ENCODE measurements around the gene VEGFD. TPM values are rescaled to one million over a fixed set of nuclear protein-coding genes. Genes with fewer than 3 reads are reported as not detected.

Gene VEGFD
- total and polyA plus RNA-seq, 7 donors: 1.2 to 8.4 (median 6.9) TPM

- TF ChIP-seq, protein P1, sequence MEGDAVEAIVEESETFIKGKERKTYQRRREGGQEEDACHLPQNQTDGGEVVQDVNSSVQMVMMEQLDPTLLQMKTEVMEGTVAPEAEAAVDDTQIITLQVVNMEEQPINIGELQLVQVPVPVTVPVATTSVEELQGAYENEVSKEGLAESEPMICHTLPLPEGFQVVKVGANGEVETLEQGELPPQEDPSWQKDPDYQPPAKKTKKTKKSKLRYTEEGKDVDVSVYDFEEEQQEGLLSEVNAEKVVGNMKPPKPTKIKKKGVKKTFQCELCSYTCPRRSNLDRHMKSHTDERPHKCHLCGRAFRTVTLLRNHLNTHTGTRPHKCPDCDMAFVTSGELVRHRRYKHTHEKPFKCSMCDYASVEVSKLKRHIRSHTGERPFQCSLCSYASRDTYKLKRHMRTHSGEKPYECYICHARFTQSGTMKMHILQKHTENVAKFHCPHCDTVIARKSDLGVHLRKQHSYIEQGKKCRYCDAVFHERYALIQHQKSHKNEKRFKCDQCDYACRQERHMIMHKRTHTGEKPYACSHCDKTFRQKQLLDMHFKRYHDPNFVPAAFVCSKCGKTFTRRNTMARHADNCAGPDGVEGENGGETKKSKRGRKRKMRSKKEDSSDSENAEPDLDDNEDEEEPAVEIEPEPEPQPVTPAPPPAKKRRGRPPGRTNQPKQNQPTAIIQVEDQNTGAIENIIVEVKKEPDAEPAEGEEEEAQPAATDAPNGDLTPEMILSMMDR (IDR thresholded peaks at IDR 0.05): no peak
- no peak for DNase-seq
- Histone ChIP-seq H3K36me3 (ENCODE audit: insufficient read depth in 1 of 2, low read depth in 1 of 2) (no peaks in the 10 kb centered on the region), H3K4me3 (no peak overlapping the region), H3K27ac (no peak overlapping the region), H3K9me3 (peaks cover 6% of the 10 kb centered on the region), H3K4me1 (no peaks in the 10 kb centered on the region), H3K27me3 (ENCODE audit: insufficient read depth in 3 of 3, low read length in 2 of 3) (peaks cover 0 to 3% (median 0%) of the 10 kb centered on the region in 3 donors)
- WGBS, 3 donors: 63 to 94% (median 89%) methylated on average over 1 of the region's 1 CpG
- ATAC-seq: no peak
- intact Hi-C loops (cut with DNase I): no loop called here
Measured at GRCh38 chrX:15376956-15377355, 7.3 kb downstream of the VEGFD start.

- peaks cover 0 to 5% (median 0%) of the 10 kb centered on the region in 3 donors for H3K27me3 ChIP-seq (ENCODE audit: insufficient read depth in 3 of 3, low read length in 2 of 3)
- DNase-seq (no peak), ATAC-seq (no peak)
- 66 to 81% (median 78%) methylated on average over 3 of the region's 3 CpGs for WGBS, 3 donors
- H3K9me3 ChIP-seq: peaks cover 6% of the 10 kb centered on the region
- intact Hi-C loops (cut with DNase I): no loop called here
- H3K36me3 ChIP-seq (ENCODE audit: insufficient read depth in 1 of 2, low read depth in 1 of 2): no peaks in the 10 kb centered on the region
- TF ChIP-seq, protein P1 (IDR thresholded peaks at IDR 0.05): no peak
- no peaks in the 10 kb centered on the region for H3K4me1 ChIP-seq
- H3K27ac ChIP-seq: no peak overlapping the region
- no peak overlapping the region for H3K4me3 ChIP-seq
Measured at GRCh38 chrX:15373976-15374375, 10.2 kb downstream of the VEGFD start.

- H3K36me3 ChIP-seq (ENCODE audit: insufficient read depth in 1 of 2, low read depth in 1 of 2): peaks cover 0 to 18% of the 10 kb centered on the region in 2 donors
- TF ChIP-seq, protein P1 (IDR thresholded peaks at IDR 0.05): no peak
- no peak for DNase-seq
- intact Hi-C loops (cut with DNase I): no loop called here
- no peak overlapping the region for H3K27ac ChIP-seq
- WGBS, 3 donors: 74 to 78% (median 77%) methylated on average over 9 of the region's 9 CpGs
- no peaks in the 10 kb centered on the region for H3K4me1 ChIP-seq
- no peak overlapping the region for H3K4me3 ChIP-seq
- H3K27me3 ChIP-seq (ENCODE audit: insufficient read depth in 3 of 3, low read length in 2 of 3): peaks cover 0 to 6% (median 0%) of the 10 kb centered on the region in 3 donors
- no peaks in the 10 kb centered on the region for H3K9me3 ChIP-seq
- ATAC-seq: no peak
Measured at GRCh38 chrX:15366506-15367352, 17.5 kb downstream of the VEGFD start.

- 49 to 79% (median 73%) methylated on average over 2 of the region's 2 CpGs for WGBS, 3 donors
- no peak overlapping the region for H3K4me3 ChIP-seq
- intact Hi-C loops (cut with DNase I): no loop called here
- TF ChIP-seq, protein P1 (IDR thresholded peaks at IDR 0.05): no peak
- H3K36me3 ChIP-seq (ENCODE audit: insufficient read depth in 1 of 2, low read depth in 1 of 2): peaks cover 0 to 68% of the 10 kb centered on the region in 2 donors
- H3K4me1 ChIP-seq: no peaks in the 10 kb centered on the region
- no peak overlapping the region for H3K27ac ChIP-seq
- H3K27me3 ChIP-seq (ENCODE audit: insufficient read depth in 3 of 3, low read length in 2 of 3): peaks cover 0 to 6% (median 0%) of the 10 kb centered on the region in 3 donors
- ATAC-seq: no peak
- no peaks in the 10 kb centered on the region for H3K9me3 ChIP-seq
- DNase-seq: no peak
Measured at GRCh38 chrX:15359701-15360100, 24.5 kb downstream of the VEGFD start.

All from psoas muscle (tissue), 8 donors.